Activated CD8-positive, alpha-beta T cell treated with anti-CD3 and anti-CD28 coated beads for 36 hours (primary cell): Measurements from ENCODE around the gene GIGYF2. TPM values are rescaled to one million over a fixed set of nuclear protein-coding genes. Genes with fewer than 3 reads are reported as not detected.
"Not testable (repeated sequence)": the region's sequence is repeated elsewhere in the genome, so short reads cannot be mapped to it uniquely, and the experiment has no call there.

Source experiments
- ATAC-seq: fragments of 200-7000 bp; cut with Tn5 transposase; one replicate; pipeline ENCODE4 v1.10.0; 2021; ENCODE audit warnings: mild to moderate bottlenecking, moderate library complexity
- CTCF ChIA-PET: fragments of 350-600 bp; sonication (Branson Sonifier 250); formaldehyde crosslinking; loops from one replicate; lab custom pipeline; 2021; ENCODE audit warnings: antibody characterized with exemption; lab: Charles Lee
- POLR2A ChIA-PET: fragments of 350-600 bp; sonication (Branson Sonifier 250); formaldehyde crosslinking; loops from one replicate; lab custom pipeline; 2021; ENCODE audit warnings: antibody characterized with exemption; lab: Charles Lee
- DNase-seq: peaks from one replicate; pipeline ENCODE4 v3.0.0-alpha.2; 2020
- H3K27ac Mint-ChIP-seq: one replicate; pipeline ENCODE4 v1.8.0; 2021; ENCODE audit warnings: mild to moderate bottlenecking, mixed read lengths
- H3K27me3 Mint-ChIP-seq: one replicate; pipeline ENCODE4 v1.8.0; 2021; ENCODE audit warnings: mixed read lengths
- H3K36me3 Mint-ChIP-seq: one replicate; pipeline ENCODE4 v1.8.0; 2021; ENCODE audit warnings: low read depth, mixed read lengths
- H3K4me1 Mint-ChIP-seq: one replicate; pipeline ENCODE4 v1.8.0; 2021; ENCODE audit warnings: low read depth, mixed read lengths
- H3K4me3 Mint-ChIP-seq: one replicate; pipeline ENCODE4 v1.8.0; 2021; ENCODE audit warnings: mild to moderate bottlenecking, moderate library complexity, mixed read lengths
- H3K9me3 Mint-ChIP-seq: one replicate; pipeline ENCODE4 v1.8.0; 2021; ENCODE audit warnings: mixed read lengths
- CTCF ChIP-seq: fragments of 200-600 bp; IDR thresholded peaks from one replicate; pipeline ENCODE4 v1.8.0; 2022; ENCODE audit warnings: antibody characterized with exemption, mild to moderate bottlenecking
- intact Hi-C: fragments of 100-400 bp; cut with micrococcal nuclease; formaldehyde crosslinking; loops from one replicate; pipeline ENCODE4 v1.10.0; 2022
- total RNA-seq, 2 experiments: library from RNA; stranded (reverse); gene quantifications; one replicate each; pipeline ENCODE4 v1.2.3, GENCODE V29; 2021

Gene GIGYF2
- total RNA-seq, 2 experiments from 2014 or later: 49.7 to 52.5 TPM

GRCh38 chr2:232713505-232713904 is 16.4 kb downstream of the GIGYF2 start:
- Mint-ChIP-seq H3K4me1 (peaks cover 24% of the 10 kb centered on the region), H3K27me3 (no peaks in the 10 kb centered on the region), H3K27ac (no peak overlapping the region), H3K9me3 (peaks cover 4% of the 10 kb centered on the region), H3K4me3 (no peak overlapping the region), H3K36me3 (peaks cover 34% of the 10 kb centered on the region)
- POLR2A ChIA-PET: no interaction called here
- TF ChIP-seq CTCF: no peak
- DNase-seq: no peak
- intact Hi-C loops: no loop called here
- CTCF ChIA-PET: no interaction called here
- ATAC-seq: no peak

- intact Hi-C loops: no loop called here
- DNase-seq (no peak), ATAC-seq (no peak)
- Mint-ChIP-seq H3K27ac (no peak overlapping the region), H3K9me3 (peaks cover 6% of the 10 kb centered on the region), H3K36me3 (peaks cover 45% of the 10 kb centered on the region), H3K4me3 (no peak overlapping the region), H3K27me3 (no peaks in the 10 kb centered on the region), H3K4me1 (peaks cover 32% of the 10 kb centered on the region)
- ChIA-PET POLR2A (interaction anchor here (0.6 kb wide), 1 partner anchor 100 kb away, joined by 3 read pairs; no protein-coding TSS in a partner anchor), CTCF (no interaction called here)
- TF ChIP-seq CTCF: no peak
These were observed 17.8 kb downstream of the GIGYF2 start for GRCh38 chr2:232714969-232715368.

GRCh38 chr2:232720056-232720455 is 22.9 kb downstream of the GIGYF2 start:
- POLR2A ChIA-PET, CTCF ChIA-PET, H3K9me3 Mint-ChIP-seq, ATAC-seq, DNase-seq, H3K27me3 Mint-ChIP-seq, H3K4me3 Mint-ChIP-seq, intact Hi-C loops, H3K27ac Mint-ChIP-seq: not testable (repeated sequence)
- Mint-ChIP-seq H3K36me3 (peaks cover 57% of the 10 kb centered on the region), H3K4me1 (peaks cover 44% of the 10 kb centered on the region)

- DNase-seq (no peak), ATAC-seq (no peak)
- H3K27me3 Mint-ChIP-seq: no peaks in the 10 kb centered on the region
- intact Hi-C loops: no loop called here
- ChIA-PET POLR2A (no interaction called here), CTCF (no interaction called here)
- peaks cover 59% of the 10 kb centered on the region for H3K36me3 Mint-ChIP-seq
- H3K27ac Mint-ChIP-seq: peak overlapping the region; percentile 31
- H3K4me1 Mint-ChIP-seq: peaks cover 41% of the 10 kb centered on the region
- H3K4me3 Mint-ChIP-seq: no peak overlapping the region
- H3K9me3 Mint-ChIP-seq: peaks cover 7% of the 10 kb centered on the region
- no peak for TF ChIP-seq CTCF
These were observed 24.1 kb downstream of the GIGYF2 start for GRCh38 chr2:232721261-232721660.

GRCh38 chr2:232721882-232722281 is 24.8 kb downstream of the GIGYF2 start:
- peaks cover 41% of the 10 kb centered on the region for H3K4me1 Mint-ChIP-seq
- H3K4me3 Mint-ChIP-seq: no peak overlapping the region
- POLR2A ChIA-PET: no interaction called here
- intact Hi-C loops: no loop called here
- H3K27me3 Mint-ChIP-seq: no peaks in the 10 kb centered on the region
- peak overlapping the region; percentile 31 for H3K27ac Mint-ChIP-seq
- DNase-seq: no peak
- no peak for TF ChIP-seq CTCF
- ATAC-seq: no peak
- peaks cover 7% of the 10 kb centered on the region for H3K9me3 Mint-ChIP-seq
- peaks cover 56% of the 10 kb centered on the region for H3K36me3 Mint-ChIP-seq
- CTCF ChIA-PET: no interaction called here

- H3K4me3 Mint-ChIP-seq: no peak overlapping the region
- H3K4me1 Mint-ChIP-seq: peaks cover 39% of the 10 kb centered on the region
- peaks cover 53% of the 10 kb centered on the region for H3K36me3 Mint-ChIP-seq
- ATAC-seq (no peak), DNase-seq (no peak)
- H3K27me3 Mint-ChIP-seq: no peaks in the 10 kb centered on the region
- H3K27ac Mint-ChIP-seq: no peak overlapping the region
- CTCF ChIA-PET: no interaction called here
- POLR2A ChIA-PET: no interaction called here
- H3K9me3 Mint-ChIP-seq: peaks cover 2% of the 10 kb centered on the region
- TF ChIP-seq CTCF: no peak
- intact Hi-C loops: no loop called here
These were observed 25.9 kb downstream of the GIGYF2 start for GRCh38 chr2:232723027-232723426.
